IPS-15b (cell line): Measurements from ENCODE around the gene COL4A1.

Experiments
- H3K27me3 ChIP-seq: one replicate; pipeline ENCODE4 v1.6.1; 2013; ENCODE audit warnings: low read length; ENCODE audit not compliant: control insufficient read depth, insufficient read depth
- H3K36me3 ChIP-seq: one replicate; pipeline ENCODE4 v1.6.1; 2013; ENCODE audit warnings: low read length; ENCODE audit not compliant: control insufficient read depth, insufficient read depth
- H3K4me1 ChIP-seq: one replicate; pipeline ENCODE4 v1.6.1; 2013; ENCODE audit warnings: mild to moderate bottlenecking, low read length; ENCODE audit not compliant: control insufficient read depth, insufficient read depth
- H3K4me3 ChIP-seq: one replicate; pipeline ENCODE4 v1.5.1; 2013; ENCODE audit warnings: low read depth, low read length
- H3K9ac ChIP-seq: one replicate; pipeline ENCODE4 v1.6.1; 2013; ENCODE audit warnings: low read depth, mild to moderate bottlenecking, low read length
- H3K9me3 ChIP-seq: one replicate; pipeline ENCODE4 v1.6.1; 2013; ENCODE audit warnings: mild to moderate bottlenecking, low read length; ENCODE audit not compliant: control insufficient read depth, insufficient read depth

The COL4A1 gene

DNA sequence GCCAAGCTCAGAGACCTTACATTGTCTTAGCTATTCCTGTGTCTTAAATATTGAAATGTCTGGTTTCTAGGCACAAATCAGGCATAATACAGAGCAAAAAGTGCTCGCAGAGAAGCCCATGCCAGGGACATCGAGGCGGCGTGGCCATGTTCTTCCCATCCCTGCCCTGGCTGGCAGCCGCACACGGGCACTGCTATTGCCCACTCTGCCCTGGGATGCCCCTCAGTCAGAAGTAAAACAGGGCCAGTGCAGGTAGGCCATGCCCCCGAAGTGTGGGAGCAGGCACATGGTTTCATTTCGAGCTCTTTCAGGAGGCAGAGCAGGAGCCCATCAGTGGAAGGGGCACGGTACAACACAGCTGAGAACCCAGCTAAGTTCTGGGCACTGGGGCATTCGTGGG, 113.5 kb downstream of the COL4A1 start:
- no peaks in the 10 kb centered on the region for H3K9me3 ChIP-seq

DNA sequence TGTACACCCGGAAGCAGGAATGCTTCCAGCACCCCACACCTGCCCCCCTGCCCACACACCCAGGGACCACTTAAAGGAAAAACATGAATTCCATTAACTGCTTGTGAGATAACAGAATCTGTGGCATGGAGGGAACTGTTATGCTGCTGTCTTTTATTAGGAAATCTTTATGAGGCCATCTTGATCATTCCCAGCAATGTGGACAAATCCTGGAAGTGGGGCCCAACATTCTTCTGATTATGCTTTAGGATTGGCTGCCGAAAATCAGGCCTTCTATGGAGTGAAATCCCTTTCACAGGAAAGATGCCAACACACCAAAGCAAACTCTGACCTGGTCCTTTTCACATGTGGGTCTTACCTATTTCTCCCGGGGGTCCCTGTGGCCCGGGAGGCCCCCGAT, 114.5 kb downstream of the COL4A1 start:
- no peaks in the 10 kb centered on the region for H3K4me1 ChIP-seq
- peaks cover 9% of the 10 kb centered on the region for H3K36me3 ChIP-seq
- H3K4me3 ChIP-seq = no peak overlapping the region
- H3K27me3 ChIP-seq = no peaks in the 10 kb centered on the region
- no peaks in the 10 kb centered on the region for H3K9me3 ChIP-seq
- H3K9ac ChIP-seq = no peak overlapping the region

More for the DNA sequence above, 113.5 kb downstream of the COL4A1 start:
- no peaks in the 10 kb centered on the region for H3K4me1 ChIP-seq
- H3K9ac ChIP-seq = no peak overlapping the region
- peaks cover 8% of the 10 kb centered on the region for H3K36me3 ChIP-seq
- H3K27me3 ChIP-seq = no peaks in the 10 kb centered on the region
- no peak overlapping the region for H3K4me3 ChIP-seq

DNA sequence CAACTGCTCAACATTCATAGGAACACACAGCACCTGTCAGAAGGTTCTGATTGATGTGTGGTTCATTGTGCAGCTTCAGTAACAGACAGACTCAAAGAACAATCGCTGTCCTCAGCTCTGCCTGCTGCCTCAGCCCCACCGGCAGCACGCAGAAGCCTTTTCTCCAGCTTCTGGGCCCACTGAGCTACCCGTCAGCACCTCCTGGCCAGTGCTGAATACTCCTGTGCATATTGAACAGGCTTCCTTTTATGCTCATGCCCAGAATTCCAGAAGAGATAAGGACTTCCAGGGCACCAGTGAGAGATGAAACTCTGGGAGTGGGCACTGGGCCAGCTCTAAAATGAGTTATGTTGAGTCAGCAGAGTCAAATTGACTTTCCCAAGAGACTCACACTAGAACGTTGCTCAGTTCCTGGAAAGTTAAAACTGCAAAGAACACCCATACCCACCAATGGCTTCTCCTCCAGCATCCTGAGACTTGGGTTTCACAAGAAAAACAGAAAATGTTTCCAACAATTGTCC, 119.3 kb downstream of the COL4A1 start:
- Histone ChIP-seq H3K4me1 (no peaks in the 10 kb centered on the region), H3K36me3 (peaks cover 12% of the 10 kb centered on the region), H3K4me3 (no peak overlapping the region), H3K9ac (no peak overlapping the region), H3K27me3 (no peaks in the 10 kb centered on the region), H3K9me3 (no peaks in the 10 kb centered on the region)

DNA sequence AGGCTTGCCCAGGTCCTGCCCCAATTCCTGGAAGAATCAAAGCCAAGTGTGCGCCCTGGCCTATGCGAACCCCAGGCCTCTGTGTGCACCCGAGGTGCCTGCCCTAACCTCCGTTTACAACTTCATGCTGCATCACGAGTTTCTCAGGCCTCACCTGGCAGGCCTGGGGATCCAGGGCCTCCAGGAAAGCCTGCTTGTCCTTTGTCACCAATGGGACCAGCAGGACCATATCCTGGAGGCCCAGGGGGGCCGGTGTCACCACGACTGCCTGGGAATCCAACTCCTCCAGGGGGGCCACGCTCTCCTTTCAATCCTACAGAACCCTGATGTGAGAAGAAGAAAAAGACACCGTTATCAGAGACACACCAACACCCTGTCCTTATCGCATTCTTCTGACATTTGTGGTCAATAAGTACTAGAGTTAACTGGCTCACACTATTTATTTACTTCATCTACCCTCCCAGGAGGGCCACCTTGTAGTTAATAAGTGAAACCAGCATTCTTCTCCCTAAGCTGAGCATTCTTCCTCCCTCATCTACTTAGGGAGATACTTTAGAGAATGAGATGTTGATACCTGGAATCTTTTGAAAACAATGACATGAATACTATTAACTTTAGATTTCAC, 120.6 kb downstream of the COL4A1 start:
- Histone ChIP-seq H3K4me1 (no peaks in the 10 kb centered on the region), H3K4me3 (no peak overlapping the region), H3K36me3 (peaks cover 13% of the 10 kb centered on the region), H3K9ac (no peak overlapping the region), H3K27me3 (no peaks in the 10 kb centered on the region), H3K9me3 (no peaks in the 10 kb centered on the region)

DNA sequence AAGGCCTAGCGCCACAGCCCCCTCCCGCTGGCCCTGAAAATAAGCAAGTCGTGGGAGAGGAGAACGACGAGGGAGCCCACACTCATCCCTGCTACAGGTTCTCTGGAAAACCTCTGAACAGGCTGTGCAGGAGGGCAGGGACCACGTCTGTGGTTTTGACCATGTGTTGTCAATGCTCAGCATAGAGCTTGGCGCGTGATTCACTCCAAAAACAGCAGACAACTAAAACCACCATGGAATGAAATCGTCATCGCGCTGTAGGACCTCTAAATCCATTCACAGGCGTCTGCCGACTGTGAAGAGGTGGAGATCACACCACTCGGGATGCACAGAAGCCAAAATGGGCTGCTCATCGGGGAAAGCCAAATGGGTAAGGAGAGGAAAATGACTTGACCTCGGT, 121.3 kb downstream of the COL4A1 start:
- no peaks in the 10 kb centered on the region for H3K27me3 ChIP-seq
- H3K4me1 ChIP-seq = no peaks in the 10 kb centered on the region
- H3K36me3 ChIP-seq = peaks cover 15% of the 10 kb centered on the region
- H3K9ac ChIP-seq = no peak overlapping the region
- no peaks in the 10 kb centered on the region for H3K9me3 ChIP-seq
- no peak overlapping the region for H3K4me3 ChIP-seq

DNA sequence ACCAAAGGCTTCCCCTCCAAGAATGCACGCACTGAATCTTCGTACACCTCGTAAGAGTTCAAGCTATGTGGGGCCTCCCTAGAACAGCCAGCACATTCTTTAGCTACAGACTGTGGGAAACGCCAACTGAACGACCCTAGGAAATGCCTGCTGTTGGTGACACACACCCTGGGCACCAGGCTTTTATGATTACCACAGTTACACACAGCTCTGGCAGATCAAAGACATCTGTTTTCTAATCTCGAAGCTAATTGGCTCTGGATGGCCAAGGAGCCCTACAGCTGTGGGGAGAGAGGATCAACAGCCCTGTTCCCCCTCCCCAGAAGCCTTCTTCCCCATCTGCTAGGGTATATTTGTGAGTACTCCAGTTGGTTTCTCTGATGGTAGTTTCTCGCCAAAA, 123.0 kb downstream of the COL4A1 start:
- no peaks in the 10 kb centered on the region for H3K27me3 ChIP-seq
- no peak overlapping the region for H3K4me3 ChIP-seq
- peaks cover 18% of the 10 kb centered on the region for H3K36me3 ChIP-seq
- H3K9ac ChIP-seq = no peak overlapping the region
- no peaks in the 10 kb centered on the region for H3K9me3 ChIP-seq
- H3K4me1 ChIP-seq = no peaks in the 10 kb centered on the region

DNA sequence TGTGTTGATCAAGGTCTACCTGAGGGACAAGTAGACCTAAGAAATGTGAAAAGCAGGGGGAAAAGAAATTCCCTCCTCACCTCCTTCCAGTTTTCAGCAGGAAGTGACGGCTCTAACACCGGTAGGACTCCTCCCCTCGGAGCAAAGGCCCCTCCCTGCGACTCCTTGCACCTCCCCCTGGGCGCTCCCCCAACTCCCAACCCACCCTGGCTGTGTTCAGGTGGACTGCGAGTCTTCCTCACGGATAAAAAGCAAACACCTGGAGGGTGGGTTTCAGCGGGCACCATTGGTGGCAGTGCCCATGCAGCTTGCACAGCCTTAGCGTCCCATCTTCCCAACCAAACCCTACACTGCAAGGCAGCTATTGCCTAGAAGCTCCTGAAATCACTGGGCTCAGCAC, 124.5 kb downstream of the COL4A1 start:
- Histone ChIP-seq H3K4me3 (no peak overlapping the region), H3K36me3 (peaks cover 19% of the 10 kb centered on the region), H3K4me1 (no peaks in the 10 kb centered on the region), H3K9me3 (no peaks in the 10 kb centered on the region), H3K9ac (no peak overlapping the region), H3K27me3 (no peaks in the 10 kb centered on the region)

DNA sequence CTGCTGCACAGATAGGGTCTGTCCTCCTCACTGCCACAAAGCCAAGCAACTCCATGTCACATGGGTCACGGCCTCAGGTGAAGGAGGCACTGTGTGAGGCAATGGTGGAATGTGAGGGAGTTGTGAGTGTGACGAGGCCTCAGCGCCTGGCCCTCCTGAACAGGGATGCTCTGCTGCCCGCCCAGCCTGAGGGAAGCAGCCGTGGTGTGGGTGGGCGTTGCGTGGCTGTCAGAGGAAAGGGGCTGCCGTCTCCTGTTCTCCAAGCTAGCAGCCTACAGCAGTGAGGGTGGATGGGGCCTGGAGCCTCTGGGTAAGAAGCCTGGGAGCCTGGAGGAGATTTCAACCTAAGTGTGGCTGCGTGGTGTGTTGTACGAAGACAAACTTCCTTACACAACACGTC, 125.0 kb downstream of the COL4A1 start:
- H3K4me3 ChIP-seq = no peak overlapping the region
- peaks cover 19% of the 10 kb centered on the region for H3K36me3 ChIP-seq
- no peaks in the 10 kb centered on the region for H3K27me3 ChIP-seq
- no peaks in the 10 kb centered on the region for H3K9me3 ChIP-seq
- H3K9ac ChIP-seq = no peak overlapping the region
- no peaks in the 10 kb centered on the region for H3K4me1 ChIP-seq

DNA sequence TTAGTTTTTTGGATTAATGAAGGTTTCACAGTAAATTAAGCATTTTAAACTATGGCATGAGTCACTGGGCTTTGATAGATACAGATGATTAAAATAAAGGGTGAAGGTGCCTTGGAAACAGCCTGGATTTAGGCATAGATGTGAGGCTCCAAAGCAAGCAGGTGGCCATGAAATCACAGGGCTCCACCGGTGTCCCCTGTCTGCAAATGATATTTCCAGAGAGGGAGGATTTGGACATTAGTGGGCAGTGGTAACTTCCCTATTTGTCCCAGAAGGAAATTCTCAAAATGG, 127.2 kb downstream of the COL4A1 start:
- no peaks in the 10 kb centered on the region for H3K4me1 ChIP-seq
- H3K36me3 ChIP-seq = peaks cover 20% of the 10 kb centered on the region
- no peaks in the 10 kb centered on the region for H3K9me3 ChIP-seq
- H3K4me3 ChIP-seq = no peak overlapping the region
- no peaks in the 10 kb centered on the region for H3K27me3 ChIP-seq
- H3K9ac ChIP-seq = no peak overlapping the region

DNA sequence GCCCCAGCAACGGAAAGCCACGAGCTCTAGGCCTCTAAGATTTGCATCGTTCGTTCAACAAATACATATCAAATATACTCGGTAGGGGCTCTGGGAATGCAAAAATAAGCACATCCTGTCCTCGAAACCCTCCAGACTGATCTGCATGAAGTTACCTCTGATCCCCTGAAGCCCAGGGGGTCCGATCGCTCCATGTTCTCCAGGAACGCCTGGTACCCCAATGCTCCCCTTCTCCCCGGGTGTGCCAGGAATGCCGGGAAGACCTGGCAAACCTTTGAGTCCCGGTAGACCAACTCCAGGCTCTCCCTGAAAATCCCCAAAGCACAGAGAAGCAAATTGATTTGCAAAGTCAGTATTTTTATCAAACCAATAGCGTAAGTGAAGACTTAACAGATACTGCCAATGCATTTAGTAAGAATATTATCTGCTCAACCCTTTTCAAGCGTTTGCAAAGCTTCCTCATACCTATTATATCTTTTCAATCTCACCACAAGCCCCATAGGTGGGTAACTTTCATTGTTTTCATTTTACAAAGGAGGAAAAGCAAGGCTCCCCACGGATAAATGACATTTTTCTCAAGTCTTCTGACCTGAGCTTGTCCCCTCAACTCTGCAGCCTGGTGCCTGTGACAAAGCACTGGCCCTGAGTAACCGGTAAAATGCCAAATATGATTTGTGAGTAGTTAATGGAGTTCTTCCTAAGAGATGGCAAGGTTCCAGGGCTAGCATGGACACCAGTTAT, 127.7 kb downstream of the COL4A1 start:
- no peaks in the 10 kb centered on the region for H3K9me3 ChIP-seq
- no peak overlapping the region for H3K9ac ChIP-seq
- no peaks in the 10 kb centered on the region for H3K27me3 ChIP-seq
- no peaks in the 10 kb centered on the region for H3K4me1 ChIP-seq
- no peak overlapping the region for H3K4me3 ChIP-seq
- peaks cover 22% of the 10 kb centered on the region for H3K36me3 ChIP-seq

DNA sequence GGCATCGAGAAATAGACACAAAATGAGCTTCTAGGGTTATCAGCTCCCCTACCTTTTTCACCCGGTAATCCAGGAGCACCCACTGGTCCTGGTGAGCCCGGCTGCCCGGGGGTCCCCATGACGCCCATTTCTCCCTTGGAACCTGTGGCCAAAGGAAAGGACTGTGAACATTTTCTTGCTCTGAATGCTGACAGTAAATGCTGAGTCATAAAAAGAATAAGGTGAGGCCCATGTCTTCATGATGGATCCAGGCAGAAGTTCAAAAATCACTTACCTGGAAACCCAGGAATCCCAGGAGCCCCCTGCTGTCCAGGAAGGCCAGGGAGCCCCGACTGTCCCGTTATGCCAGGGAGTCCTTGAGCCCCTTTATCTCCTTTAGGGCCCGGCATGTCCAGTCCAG, 129.2 kb downstream of the COL4A1 start:
- no peaks in the 10 kb centered on the region for H3K27me3 ChIP-seq
- peaks cover 26% of the 10 kb centered on the region for H3K36me3 ChIP-seq
- H3K9ac ChIP-seq = no peak overlapping the region
- H3K9me3 ChIP-seq = no peaks in the 10 kb centered on the region
- H3K4me3 ChIP-seq = no peak overlapping the region
- no peaks in the 10 kb centered on the region for H3K4me1 ChIP-seq

DNA sequence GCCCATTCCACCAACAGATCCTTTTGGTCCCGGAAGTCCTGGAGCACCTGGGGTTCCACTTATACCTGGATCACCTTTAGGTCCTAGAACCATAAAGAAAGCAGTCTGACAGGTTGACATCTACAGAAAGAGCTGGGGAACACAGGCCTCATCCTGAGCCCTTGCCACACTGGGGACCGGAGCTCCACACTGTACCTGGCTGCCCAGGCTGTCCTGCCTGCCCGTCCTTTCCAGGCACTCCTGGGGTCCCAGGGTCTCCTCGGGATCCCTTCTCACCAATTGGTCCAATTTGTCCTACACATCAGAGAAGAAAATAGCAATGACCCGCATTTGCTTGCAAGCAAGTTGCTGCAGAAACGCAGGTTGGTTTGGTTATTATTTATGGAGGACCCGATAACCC, 130.5 kb downstream of the COL4A1 start:
- Histone ChIP-seq H3K4me3 (no peak overlapping the region), H3K9me3 (no peaks in the 10 kb centered on the region), H3K9ac (no peak overlapping the region), H3K27me3 (no peaks in the 10 kb centered on the region), H3K36me3 (peaks cover 22% of the 10 kb centered on the region), H3K4me1 (no peaks in the 10 kb centered on the region)
